IMR-90 (cell line): Measurements from ENCODE around the gene CSGALNACT2. TPM values are rescaled to one million over a fixed set of nuclear protein-coding genes. Genes with fewer than 3 reads are reported as not detected.

ENCODE experiments used
- ATAC-seq: fragments of 200-7000 bp; cut with Tn5 transposase; 2 replicates; pipeline ENCODE4 v1.9.1; 2020; ENCODE audit warnings: low read depth, mild to moderate bottlenecking, moderate library complexity
- BruUV-seq: library from RNA; stranded (reverse); fragments of 400-500 nt; replicated peaks from 2 replicates; lab custom pipeline; 2021; lab: Mats Ljungman, UMichigan
- CTCF ChIA-PET: fragments of 300-600 bp; formaldehyde crosslinking; extraction: SDS; loops from one replicate; lab custom pipeline; 2021; ENCODE audit warnings: antibody characterized with exemption; lab: Yijun Ruan, JAX
- POLR2A ChIA-PET: fragments of 300-600 bp; sonication (Branson Sonifier 250); formaldehyde crosslinking; loops from one replicate; lab custom pipeline; 2022; ENCODE audit warnings: antibody characterized with exemption; ENCODE audit not compliant: unreplicated experiment; lab: Charles Lee
- DNase-seq: peaks from one replicate; pipeline ENCODE4 v3.0.0; 2013
- H2AFZ ChIP-seq: replicated peaks from 2 replicates; pipeline ENCODE3; 2013; ENCODE audit warnings: low read length, mild to moderate bottlenecking; ENCODE audit not compliant: poor library complexity
- H2AK5ac ChIP-seq: 2 replicates; pipeline ENCODE4 v1.6.1; 2013; ENCODE audit warnings: low read depth, low read length, inconsistent platforms
- H2AK9ac ChIP-seq: replicated peaks from 2 replicates; pipeline ENCODE3; 2013; ENCODE audit warnings: mild to moderate bottlenecking, low read depth, low read length, moderate library complexity; ENCODE audit not compliant: poor library complexity
- H2BK120ac ChIP-seq: 2 replicates; pipeline ENCODE4 v1.6.1; 2013; ENCODE audit warnings: low read depth, low read length, inconsistent platforms
- H2BK15ac ChIP-seq: 3 replicates; pipeline ENCODE4 v1.6.1; 2013; ENCODE audit warnings: low read depth, low read length, inconsistent platforms
- H2BK20ac ChIP-seq: 2 replicates; pipeline ENCODE4 v1.6.1; 2013; ENCODE audit warnings: low read depth, mild to moderate bottlenecking, inconsistent platforms, low read length, moderate library complexity
- H2BK5ac ChIP-seq: 2 replicates; pipeline ENCODE4 v1.6.1; 2013; ENCODE audit warnings: mild to moderate bottlenecking, low read depth, low read length, inconsistent platforms; ENCODE audit not compliant: poor library complexity, severe bottlenecking
- H3K14ac ChIP-seq: replicated peaks from 2 replicates; pipeline ENCODE4 v1.6.1; 2013; ENCODE audit warnings: low read depth, low read length, inconsistent platforms
- H3K18ac ChIP-seq: 2 replicates; pipeline ENCODE4 v1.6.1; 2013; ENCODE audit warnings: low read depth, low read length, control low read depth
- H3K23ac ChIP-seq: 2 replicates; pipeline ENCODE4 v1.6.1; 2013; ENCODE audit warnings: low read depth, low read length, inconsistent platforms
- H3K27ac ChIP-seq: 2 replicates; pipeline ENCODE4 v1.5.1; 2013; ENCODE audit warnings: mild to moderate bottlenecking, control low read depth, low read length; ENCODE audit not compliant: insufficient read depth
- H3K27me3 ChIP-seq: 2 replicates; pipeline ENCODE4 v1.6.1; 2013; ENCODE audit warnings: low read length; ENCODE audit not compliant: control insufficient read depth, insufficient read depth
- H3K36me3 ChIP-seq: 2 replicates; pipeline ENCODE4 v1.6.1; 2013; ENCODE audit warnings: low read length, mixed read lengths; ENCODE audit not compliant: control insufficient read depth, insufficient read depth
- H3K4ac ChIP-seq: 2 replicates; pipeline ENCODE4 v1.6.1; 2013; ENCODE audit warnings: low read depth, low read length, inconsistent platforms
- H3K4me1 ChIP-seq: 2 replicates; pipeline ENCODE4 v1.6.1; 2013; ENCODE audit warnings: low read length, mixed read lengths; ENCODE audit not compliant: control insufficient read depth, insufficient read depth
- H3K4me2 ChIP-seq: 2 replicates; pipeline ENCODE4 v1.6.1; 2013; ENCODE audit warnings: low read depth, mild to moderate bottlenecking, control low read depth, low read length, moderate library complexity
- H3K4me3 ChIP-seq: 2 replicates; pipeline ENCODE4 v1.5.1; 2013; ENCODE audit warnings: low read depth, mild to moderate bottlenecking, control low read depth, low read length, moderate library complexity; ENCODE audit not compliant: insufficient read depth
- H3K56ac ChIP-seq: 2 replicates; pipeline ENCODE4 v1.6.1; 2013; ENCODE audit warnings: low read length, inconsistent platforms; ENCODE audit not compliant: insufficient read depth; ENCODE audit errors: extremely low read depth
- H3K79me1 ChIP-seq, 2 experiments: 2 replicates each; pipeline ENCODE4 v1.6.1; 2013; ENCODE audit warnings: low read length in 2 of 2, inconsistent platforms in 1 of 2, low read depth in 1 of 2
- H3K9ac ChIP-seq: 2 replicates; pipeline ENCODE4 v1.6.1; 2013; ENCODE audit warnings: low read depth, low read length, control low read depth
- H3K9me1 ChIP-seq: 2 replicates; pipeline ENCODE4 v1.6.1; 2013; ENCODE audit warnings: low read length, inconsistent platforms; ENCODE audit not compliant: insufficient read depth
- H3K9me3 ChIP-seq: 2 replicates; pipeline ENCODE4 v1.6.1; 2013; ENCODE audit warnings: low read length; ENCODE audit not compliant: control insufficient read depth, insufficient read depth
- H4K20me1 ChIP-seq: 2 replicates; pipeline ENCODE4 v1.6.1; 2013; ENCODE audit warnings: low read length, inconsistent platforms; ENCODE audit not compliant: insufficient read depth
- H4K5ac ChIP-seq: 2 replicates; pipeline ENCODE4 v1.6.1; 2013; ENCODE audit warnings: mild to moderate bottlenecking, low read depth, low read length, control low read depth
- H4K8ac ChIP-seq, 2 experiments: 2 replicates each; pipeline ENCODE4 v1.6.1; 2013; ENCODE audit warnings: low read depth in 2 of 2, low read length in 2 of 2, control low read depth in 1 of 2, inconsistent platforms in 1 of 2
- H4K91ac ChIP-seq: 2 replicates; pipeline ENCODE4 v1.6.1; 2013; ENCODE audit warnings: low read depth, low read length, inconsistent platforms; ENCODE audit not compliant: insufficient read depth
- BHLHE40 ChIP-seq: fragments of 150-350 bp; IDR thresholded peaks from 2 replicates; pipeline ENCODE4 v1.6.1; 2016; ENCODE audit warnings: mild to moderate bottlenecking, low read depth, low read length
- CHD1 ChIP-seq: IDR thresholded peaks from 2 replicates; pipeline ENCODE4 v1.6.1; 2012; ENCODE audit warnings: low read depth, low read length, improper control_type of control experiment
- FOS ChIP-seq: fragments of 150-350 bp; IDR thresholded peaks from 2 replicates; pipeline ENCODE4 v1.6.1; 2016; ENCODE audit warnings: low read depth, low read length
- MAFK ChIP-seq: IDR thresholded peaks from 2 replicates; pipeline ENCODE4 v1.6.1; 2012; ENCODE audit warnings: low read depth, low read length, improper control_type of control experiment
- MAZ ChIP-seq: IDR thresholded peaks from 2 replicates; pipeline ENCODE4 v1.6.1; 2012; ENCODE audit warnings: low read depth, mild to moderate bottlenecking, low read length, improper control_type of control experiment, moderate library complexity, borderline replicate concordance
- NFE2L2 ChIP-seq: fragments of 150-350 bp; IDR thresholded peaks from 2 replicates; pipeline ENCODE4 v1.6.1; 2016; ENCODE audit warnings: low read depth, mild to moderate bottlenecking, low read length
- SMC3 ChIP-seq: fragments of 150-350 bp; IDR thresholded peaks from 2 replicates; pipeline ENCODE4 v1.6.1; 2016; ENCODE audit warnings: low read depth, mild to moderate bottlenecking, antibody characterized with exemption, low read length, moderate library complexity
- WGBS, 2 experiments: methylation state at CpG; one replicate each; pipeline versions ENCODE4 v1.1.5 to v1.1.7; 2013; ENCODE audit warnings: missing lambda C conversion rate in 2 of 2; ENCODE audit not compliant: insufficient read length in 1 of 2; ENCODE audit errors: extremely low coverage in 2 of 2; 5-methylcytosine and 5-hydroxymethylcytosine counted together
- dilution Hi-C: fragments of 300-500 bp; cut with HindIII; formaldehyde crosslinking; loops from one replicate; pipeline ENCODE4 v1.14.3; 2018; ENCODE audit warnings: low sequenced_read_pairs; ENCODE audit not compliant: unreplicated experiment
- in situ Hi-C: fragments of 300-500 bp; cut with MboI; formaldehyde crosslinking; loops from 3 replicates; pipeline ENCODE4 v1.14.3; 2019; ENCODE audit warnings: low sequenced_read_pairs, inconsistent platforms, mixed read lengths
- intact Hi-C: fragments of 100-400 bp; cut with micrococcal nuclease; formaldehyde crosslinking; loops from 2 replicates; pipeline ENCODE4 v1.10.0; 2022
- polyA plus RNA-seq, 3 experiments: library from polyadenylated mRNA; depleted of rRNA; stranded (reverse); fragments of >200 nt; gene quantifications; 2 replicates each; pipeline ENCODE4 v1.2.3, GENCODE V29; 2012; ENCODE audit warnings: low replicate concordance in 1 of 3
- total RNA-seq: library from RNA; depleted of rRNA; stranded (reverse); fragments of >200 nt; gene quantifications from 2 replicates; pipeline ENCODE4 v1.2.3, GENCODE V29; 2012

Gene CSGALNACT2
- total and polyA plus RNA-seq, 2 of the 4 experiments (the other 2 are of a cell fraction): 6.5 to 13.1 TPM

DNA sequence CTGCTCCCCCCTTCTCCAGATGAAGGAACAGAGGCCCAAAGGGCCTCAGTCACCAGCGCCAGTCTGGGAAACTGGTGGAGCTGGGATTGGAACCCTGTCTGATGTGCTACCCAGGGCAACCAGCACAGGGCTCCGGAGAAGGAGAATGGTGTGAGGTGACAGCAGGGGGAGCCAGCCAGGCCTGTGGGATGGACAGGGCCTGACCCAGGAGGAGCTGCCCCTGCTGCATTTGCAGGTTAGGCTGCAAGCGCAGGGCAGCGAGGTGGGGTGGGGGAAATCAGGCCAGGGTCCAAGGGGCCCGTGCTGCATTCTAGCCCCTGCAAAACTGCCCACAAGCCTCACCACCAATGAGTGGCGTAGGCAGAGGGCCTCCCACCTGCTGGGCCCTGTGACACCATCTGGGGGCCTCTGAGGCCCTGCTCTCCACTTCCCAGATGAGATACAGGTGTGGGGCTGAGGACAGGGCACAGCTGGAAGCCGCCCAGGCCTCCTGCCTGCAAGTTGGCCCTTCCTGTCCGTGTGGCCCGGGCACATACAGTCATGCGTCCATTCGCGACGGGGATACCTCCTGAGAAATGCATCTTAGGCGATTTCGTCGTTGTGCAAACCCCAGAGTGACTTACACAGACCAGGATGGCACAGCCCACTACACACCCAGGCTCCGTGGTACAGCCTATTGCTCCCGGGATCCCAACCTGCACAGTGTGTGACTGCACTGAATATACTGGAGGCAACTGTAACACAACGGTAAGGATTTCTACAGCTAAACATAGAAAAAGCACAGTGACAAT is 83.4 kb downstream of the CSGALNACT2 start:
- H3K4ac ChIP-seq: no peak overlapping the region

More for the DNA sequence above, 83.4 kb downstream of the CSGALNACT2 start:
- H3K79me1 ChIP-seq: no peaks in the 10 kb centered on the region
- dilution Hi-C loops (no loop called here), in situ Hi-C loops (no loop called here), intact Hi-C loops (no loop called here)
- ChIA-PET POLR2A (no interaction called here), CTCF (no interaction called here)
- no TSS peak for BruUV-seq
- 64% methylated on average over 12 of the region's 19 CpGs; no CpG with 5 or more reads in 1 of the 2 experiments for WGBS, 2 experiments
- H3K56ac ChIP-seq: no peak overlapping the region
- no peak overlapping the region for H4K5ac ChIP-seq
- H3K4me2 ChIP-seq: no peak overlapping the region
- H4K20me1 ChIP-seq: no peaks in the 10 kb centered on the region; the same call in 1 of the 2 replicates
- no peaks in the 10 kb centered on the region for H3K36me3 ChIP-seq
- no peaks in the 10 kb centered on the region for H3K4me1 ChIP-seq
- H3K9ac ChIP-seq: no peak overlapping the region
- no peaks in the 10 kb centered on the region for H3K9me1 ChIP-seq
- no peak overlapping the region for H2BK15ac ChIP-seq
- H2BK20ac ChIP-seq: no peak overlapping the region
- no peak for DNase-seq
- no peak overlapping the region for H2AFZ ChIP-seq
- no peak overlapping the region for H2BK120ac ChIP-seq
- H2AK9ac ChIP-seq: no peak overlapping the region
- no peak overlapping the region for H2AK5ac ChIP-seq
- H4K91ac ChIP-seq: no peak overlapping the region
- ATAC-seq: peak; percentile 61; the same call in 1 of the 2 replicates
- no peaks in the 10 kb centered on the region for H3K9me3 ChIP-seq
- no peak for TF ChIP-seq MAZ
- no peak for TF ChIP-seq NFE2L2
- TF ChIP-seq CHD1: no peak
- TF ChIP-seq MAFK: no peak
- TF ChIP-seq SMC3: no peak
- no peak for TF ChIP-seq FOS
- no peak for TF ChIP-seq BHLHE40
- H3K4me3 ChIP-seq: no peak overlapping the region
- H4K8ac ChIP-seq: no peak overlapping the region
- H3K27ac ChIP-seq: no peak overlapping the region
- H3K27me3 ChIP-seq: peaks cover 46% of the 10 kb centered on the region
- H3K23ac ChIP-seq: no peak overlapping the region
- no peak overlapping the region for H3K14ac ChIP-seq
- no peak overlapping the region for H3K18ac ChIP-seq
- no peak overlapping the region for H2BK5ac ChIP-seq
